CD4-positive, alpha-beta T cell (primary cell): ENCODE data around the gene TOR2A. TPM values are rescaled to one million over a fixed set of nuclear protein-coding genes. Genes with fewer than 3 reads are reported as not detected.
A peak's percentile ranks its signal among the peaks of the same experiment; 100 is the strongest.

ENCODE experiments used
- ATAC-seq: fragments of 200-7000 bp; cut with Tn5 transposase; one replicate; pipeline ENCODE4 v1.10.0; 2022; ENCODE audit warnings: mild to moderate bottlenecking; ENCODE audit not compliant: poor library complexity
- CTCF ChIA-PET: fragments of 350-600 bp; sonication (Branson Sonifier 250); formaldehyde crosslinking; loops from one replicate; lab custom pipeline; 2021; ENCODE audit warnings: antibody characterized with exemption, inconsistent platforms; lab: Charles Lee
- POLR2A ChIA-PET: fragments of 350-600 bp; sonication (Branson Sonifier 250); formaldehyde crosslinking; loops from one replicate; lab custom pipeline; 2021; ENCODE audit warnings: antibody characterized with exemption, inconsistent platforms; lab: Charles Lee
- DNase-seq, 14 experiments: peaks; one replicate each; pipeline ENCODE4 v3.0.0-alpha.2; 2013 to 2020; ENCODE audit warnings: mixed read lengths in 2 of 14
- H3K27ac ChIP-seq, 2 donors: one replicate each; pipeline versions ENCODE4 v1.5.1 to v1.7.0; 2013; ENCODE audit warnings: low read length in 2 of 2, low read depth in 1 of 2, mild to moderate bottlenecking in 1 of 2
- H3K27me3 ChIP-seq, 2 experiments: 1 replicate in 1 of 2; 2 replicates in 1 of 2; pipeline versions ENCODE4 v1.6.1 to v1.7.0; 2013; ENCODE audit warnings: low read length in 2 of 2, control low read depth in 1 of 2, mild to moderate bottlenecking in 1 of 2, moderate library complexity in 1 of 2; ENCODE audit not compliant: insufficient read depth in 2 of 2, control insufficient read depth in 1 of 2
- H3K36me3 ChIP-seq: one replicate; pipeline ENCODE4 v1.6.1; 2013; ENCODE audit warnings: low read length, control low read depth; ENCODE audit not compliant: insufficient read depth
- H3K4me1 ChIP-seq: one replicate; pipeline ENCODE4 v1.6.1; 2013; ENCODE audit warnings: low read length, control low read depth; ENCODE audit not compliant: insufficient read depth
- H3K4me3 ChIP-seq: one replicate; pipeline ENCODE4 v1.5.1; 2013; ENCODE audit warnings: mild to moderate bottlenecking, low read length, moderate library complexity
- H3K9me3 ChIP-seq, 2 experiments: 1 replicate in 1 of 2; 2 replicates in 1 of 2; pipeline versions ENCODE4 v1.6.1 to v1.7.0; 2013; ENCODE audit warnings: low read length in 2 of 2, mild to moderate bottlenecking in 2 of 2, control low read depth in 1 of 2, moderate library complexity in 1 of 2; ENCODE audit not compliant: control insufficient read depth in 1 of 2, insufficient read depth in 1 of 2
- H3K27ac Mint-ChIP-seq: one replicate; pipeline ENCODE4 v1.8.0; 2020; ENCODE audit warnings: mixed read lengths
- H3K27me3 Mint-ChIP-seq: one replicate; pipeline ENCODE4 v1.8.0; 2021; ENCODE audit warnings: mixed read lengths
- H3K36me3 Mint-ChIP-seq: one replicate; pipeline ENCODE4 v1.8.0; 2021; ENCODE audit warnings: low read depth, mixed read lengths
- H3K4me1 Mint-ChIP-seq: one replicate; pipeline ENCODE4 v1.8.0; 2021; ENCODE audit warnings: low read depth, mixed read lengths
- H3K4me3 Mint-ChIP-seq: one replicate; pipeline ENCODE4 v1.8.0; 2020; ENCODE audit warnings: mild to moderate bottlenecking, mixed read lengths
- H3K9me3 Mint-ChIP-seq: one replicate; pipeline ENCODE4 v1.8.0; 2020; ENCODE audit warnings: mixed read lengths
- intact Hi-C, 2 experiments: fragments of 100-400 bp; cut with DNase I in 1 of 2; cut with micrococcal nuclease in 1 of 2; formaldehyde crosslinking; loops; one replicate each; pipeline versions ENCODE4 v1.15.1 to v1.9.0; 2023 to 2025; cut with DNase I, micrococcal nuclease
- total RNA-seq, 174 experiments: library from RNA in 2 of 174; stranded (reverse) in 2 of 174; gene quantifications; one replicate each; pipeline ENCODE4 v1.2.3 and lab custom pipeline; 2021 to 2026
- TF ChIP-seq, protein P1 (sequence below): fragments of 200-600 bp; IDR thresholded peaks from one replicate; pipeline ENCODE4 v1.8.0; 2022; ENCODE audit warnings: antibody characterized with exemption, mild to moderate bottlenecking

Gene TOR2A
- total RNA-seq, 2 experiments from 2014 or later: 7.6 to 8.2 TPM

DNA sequence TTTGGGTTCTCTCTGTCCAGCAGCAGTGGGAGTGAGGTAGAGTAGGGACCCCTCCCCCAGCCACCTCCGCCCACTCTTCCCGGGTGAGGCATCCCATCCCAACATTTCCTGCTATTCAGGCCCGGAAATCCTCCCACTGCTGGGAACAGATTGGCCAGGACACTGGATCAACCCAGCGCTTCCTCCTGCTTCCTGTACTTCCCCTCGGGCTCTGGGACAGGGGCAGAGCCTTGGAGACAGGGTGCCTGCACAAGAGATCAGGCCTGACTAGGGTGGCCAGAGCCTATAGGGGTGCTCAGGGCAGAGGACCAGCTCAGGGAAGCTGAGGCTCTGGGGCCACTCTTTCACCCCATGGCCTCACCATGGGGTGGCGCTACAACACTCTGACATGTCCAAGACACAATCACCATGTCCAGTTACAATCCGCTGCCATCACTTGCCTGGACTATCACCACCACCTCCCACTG, 28.9 kb upstream of the TOR2A start:
- CTCF ChIA-PET: interaction anchor here (0.6 to 3.6 kb wide), 7 partner anchors 19 to 158 kb away, joined by 3 to 19 read pairs (median 6); partner anchors contain the start of genes CDK9 and TOR2A

DNA sequence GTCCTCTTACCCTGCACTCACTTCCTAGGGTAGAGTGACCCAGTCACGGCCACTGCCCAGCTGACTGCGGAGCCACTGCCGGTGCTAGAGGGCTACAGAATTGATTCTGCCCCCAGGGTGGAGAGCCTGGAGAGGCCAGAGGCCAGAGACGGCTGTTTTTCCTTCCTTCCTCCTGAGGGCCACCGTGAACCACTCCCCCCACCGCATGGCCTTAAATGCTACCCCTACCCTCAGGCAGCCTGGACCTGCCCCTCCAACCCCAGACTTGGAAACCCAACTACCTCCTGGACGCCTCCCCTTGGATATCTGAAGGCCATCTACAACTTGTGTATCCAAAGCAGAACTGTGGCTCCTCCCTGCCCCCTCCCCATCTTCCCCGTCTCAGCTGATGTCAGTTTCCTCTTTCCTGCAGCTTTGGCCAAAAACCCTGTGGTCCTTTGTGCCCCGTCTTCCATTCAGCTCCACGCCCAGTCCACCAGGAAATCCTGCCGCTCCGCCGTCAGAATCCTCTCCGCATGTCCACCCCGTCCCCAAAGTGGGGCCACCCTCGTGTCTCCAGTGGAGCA, 27.1 kb upstream of the TOR2A start:
- H3K4me3 ChIP-seq: no peak overlapping the region
- peaks cover 52% of the 10 kb centered on the region for H3K4me1 ChIP-seq
- H3K27me3 Mint-ChIP-seq: no peaks in the 10 kb centered on the region
- no peak for DNase-seq
- no peak overlapping the region for H3K27ac Mint-ChIP-seq
- H3K9me3 Mint-ChIP-seq: no peaks in the 10 kb centered on the region
- no peak overlapping the region for H3K4me3 Mint-ChIP-seq
- H3K9me3 ChIP-seq: no peaks in the 10 kb centered on the region
- peaks cover 74% of the 10 kb centered on the region for H3K36me3 Mint-ChIP-seq
- peaks cover 51% of the 10 kb centered on the region for H3K4me1 Mint-ChIP-seq
- no peaks in the 10 kb centered on the region for H3K27me3 ChIP-seq
- H3K36me3 ChIP-seq: peaks cover 85% of the 10 kb centered on the region
- CTCF ChIA-PET: interaction anchor here (1.2 to 3.6 kb wide), 3 partner anchors 23 to 108 kb away, joined by 4 to 13 read pairs (median 6); partner anchors contain the start of genes CDK9 and TOR2A
- TF ChIP-seq, protein P1, sequence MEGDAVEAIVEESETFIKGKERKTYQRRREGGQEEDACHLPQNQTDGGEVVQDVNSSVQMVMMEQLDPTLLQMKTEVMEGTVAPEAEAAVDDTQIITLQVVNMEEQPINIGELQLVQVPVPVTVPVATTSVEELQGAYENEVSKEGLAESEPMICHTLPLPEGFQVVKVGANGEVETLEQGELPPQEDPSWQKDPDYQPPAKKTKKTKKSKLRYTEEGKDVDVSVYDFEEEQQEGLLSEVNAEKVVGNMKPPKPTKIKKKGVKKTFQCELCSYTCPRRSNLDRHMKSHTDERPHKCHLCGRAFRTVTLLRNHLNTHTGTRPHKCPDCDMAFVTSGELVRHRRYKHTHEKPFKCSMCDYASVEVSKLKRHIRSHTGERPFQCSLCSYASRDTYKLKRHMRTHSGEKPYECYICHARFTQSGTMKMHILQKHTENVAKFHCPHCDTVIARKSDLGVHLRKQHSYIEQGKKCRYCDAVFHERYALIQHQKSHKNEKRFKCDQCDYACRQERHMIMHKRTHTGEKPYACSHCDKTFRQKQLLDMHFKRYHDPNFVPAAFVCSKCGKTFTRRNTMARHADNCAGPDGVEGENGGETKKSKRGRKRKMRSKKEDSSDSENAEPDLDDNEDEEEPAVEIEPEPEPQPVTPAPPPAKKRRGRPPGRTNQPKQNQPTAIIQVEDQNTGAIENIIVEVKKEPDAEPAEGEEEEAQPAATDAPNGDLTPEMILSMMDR: no peak
- ATAC-seq: no peak
- intact Hi-C loops: no loop called here
- POLR2A ChIA-PET: interaction anchor here (1.5 kb wide), 1 partner anchor 9 kb away, joined by 4 read pairs; no protein-coding TSS in a partner anchor
- no peak overlapping the region for H3K27ac ChIP-seq

More for the DNA sequence above, 28.9 kb upstream of the TOR2A start:
- Mint-ChIP-seq H3K27ac (peak overlapping the region; percentile 22), H3K4me3 (no peak overlapping the region), H3K4me1 (peaks cover 63% of the 10 kb centered on the region), H3K36me3 (peaks cover 79% of the 10 kb centered on the region), H3K27me3 (no peaks in the 10 kb centered on the region), H3K9me3 (no peaks in the 10 kb centered on the region)
- Histone ChIP-seq H3K36me3 (peaks cover 79% of the 10 kb centered on the region), H3K4me3 (no peak overlapping the region), H3K27me3 (no peaks in the 10 kb centered on the region), H3K9me3 (no peaks in the 10 kb centered on the region), H3K27ac (no peak overlapping the region), H3K4me1 (peaks cover 66% of the 10 kb centered on the region)
- POLR2A ChIA-PET: interaction anchor here (1.0 to 1.1 kb wide), 4 partner anchors 9 to 21 kb away, joined by 3 to 7 read pairs (median 4); partner anchors contain the start of gene CDK9
- DNase-seq (peak in 3 of 14 experiments; percentile 55 to 64 (median 62)), ATAC-seq (no peak)
- TF ChIP-seq, protein P1: no peak
- intact Hi-C loops: no loop called here

DNA sequence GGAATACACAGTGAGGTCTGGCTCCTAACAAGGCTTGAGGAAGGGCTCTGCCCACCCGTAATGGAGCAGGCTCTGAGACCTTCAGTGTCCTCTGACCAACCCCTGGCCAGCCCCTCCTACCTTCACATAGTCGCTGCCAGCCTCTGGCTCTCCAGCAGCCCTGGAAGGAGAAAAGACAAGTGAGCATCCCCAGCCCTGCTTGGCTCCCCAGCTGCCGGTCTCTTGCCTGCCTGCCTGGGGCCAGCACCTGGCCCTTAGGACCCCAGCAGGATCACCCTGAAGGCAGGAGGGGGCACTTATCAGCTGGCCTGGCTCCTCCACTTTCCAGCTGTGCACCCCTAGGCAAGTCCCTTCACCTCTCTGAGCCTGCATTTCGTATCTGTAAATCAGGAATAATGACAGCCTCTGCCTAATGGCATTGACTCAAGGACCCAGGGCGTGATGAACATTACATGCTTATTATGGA, 26.4 kb upstream of the TOR2A start:
- H3K27me3 Mint-ChIP-seq: no peaks in the 10 kb centered on the region
- Histone ChIP-seq H3K4me1 (peaks cover 47% of the 10 kb centered on the region), H3K27ac (no peak overlapping the region), H3K9me3 (no peaks in the 10 kb centered on the region), H3K27me3 (no peaks in the 10 kb centered on the region), H3K36me3 (peaks cover 83% of the 10 kb centered on the region), H3K4me3 (no peak overlapping the region)
- TF ChIP-seq, protein P1: no peak
- H3K4me3 Mint-ChIP-seq: no peak overlapping the region
- H3K27ac Mint-ChIP-seq: no peak overlapping the region
- DNase-seq (no peak), ATAC-seq (no peak)
- ChIA-PET POLR2A (interaction anchor here (1.2 to 1.5 kb wide), 2 partner anchors 9 to 23 kb away, joined by 3 to 4 read pairs; no protein-coding TSS in a partner anchor), CTCF (interaction anchor here (3.6 kb wide), 1 partner anchor 27 kb away, joined by 13 read pairs; the partner anchor contains the start of gene TOR2A)
- H3K36me3 Mint-ChIP-seq: peaks cover 67% of the 10 kb centered on the region
- peaks cover 44% of the 10 kb centered on the region for H3K4me1 Mint-ChIP-seq
- intact Hi-C loops: no loop called here
- no peaks in the 10 kb centered on the region for H3K9me3 Mint-ChIP-seq
